WTC11 (cell line): ENCODE results near the gene B3GLCT.

Experiments used
- CTCF ChIP-seq: fragments of 200-600 bp; IDR thresholded peaks from 2 replicates; pipeline ENCODE4 v1.8.0; 2022; ENCODE audit warnings: antibody characterized with exemption
- FOXP1 ChIP-seq: sonication (generic); formaldehyde crosslinking; IDR thresholded peaks from 2 replicates; pipeline ENCODE4 v1.8.0; 2022; ENCODE audit warnings: missing genetic modification reagents, mild to moderate bottlenecking, moderate library complexity, borderline replicate concordance
- JUN ChIP-seq: sonication (generic); formaldehyde crosslinking; IDR thresholded peaks from 2 replicates; pipeline ENCODE4 v1.8.0; 2023; ENCODE audit warnings: mild to moderate bottlenecking, missing genetic modification reagents
- KAT7 ChIP-seq: sonication (generic); formaldehyde crosslinking; IDR thresholded peaks from 2 replicates; pipeline ENCODE4 v1.8.1; 2023; ENCODE audit warnings: missing genetic modification reagents, mild to moderate bottlenecking, borderline replicate concordance
- MAX ChIP-seq: sonication (generic); formaldehyde crosslinking; IDR thresholded peaks from 2 replicates; pipeline ENCODE4 v1.8.0; 2022; ENCODE audit warnings: mild to moderate bottlenecking, missing genetic modification reagents
- OVOL2 ChIP-seq: fragments of 250-450 bp; sonication (Bioruptor Pico); IDR thresholded peaks from 2 replicates; pipeline ENCODE4 v1.9.0; 2021; ENCODE audit warnings: mild to moderate bottlenecking, borderline replicate concordance
- ZNF138 ChIP-seq: sonication (generic); formaldehyde crosslinking; conservative IDR thresholded peaks from 2 replicates; pipeline ENCODE4 v1.8.1; 2022; ENCODE audit warnings: mild to moderate bottlenecking, moderate library complexity, missing genetic modification reagents
- TF ChIP-seq, protein P1 (sequence below): fragments of 250-450 bp; sonication (Bioruptor Pico); IDR thresholded peaks from 2 replicates; pipeline ENCODE4 v1.9.0; 2021; ENCODE audit warnings: moderate library complexity, mild to moderate bottlenecking, inconsistent platforms, borderline replicate concordance

GRCh38 chr13:31162151-31163008, 37.4 kb upstream of the B3GLCT start:
- no peak for TF ChIP-seq ZNF138
- TF ChIP-seq CTCF = no peak
- TF ChIP-seq JUN = no peak
- TF ChIP-seq, protein P1, sequence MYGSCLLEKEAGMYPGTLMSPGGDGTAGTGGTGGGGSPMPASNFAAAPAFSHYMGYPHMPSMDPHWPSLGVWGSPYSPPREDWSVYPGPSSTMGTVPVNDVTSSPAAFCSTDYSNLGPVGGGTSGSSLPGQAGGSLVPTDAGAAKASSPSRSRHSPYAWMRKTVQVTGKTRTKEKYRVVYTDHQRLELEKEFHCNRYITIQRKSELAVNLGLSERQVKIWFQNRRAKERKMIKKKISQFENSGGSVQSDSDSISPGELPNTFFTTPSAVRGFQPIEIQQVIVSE = no peak
- TF ChIP-seq OVOL2 = no peak
- peak; percentile 29; the same call in 1 of the 2 replicates for TF ChIP-seq MAX
- no peak for TF ChIP-seq KAT7 (CRISPR knock-in tag)
- TF ChIP-seq FOXP1 (CRISPR knock-in tag) = no peak
